Loucy (cell line): ENCODE results near the gene GOLGA8T.
"Not testable (repeated sequence)": the region's sequence is repeated elsewhere in the genome, so short reads cannot be mapped to it uniquely, and the experiment has no call there.

Experiments
- CTCF ChIP-seq: fragments of 200-600 bp; sonication (generic); conservative IDR thresholded peaks from 2 replicates; pipeline ENCODE4 v1.5.1; 2014; ENCODE audit warnings: mild to moderate bottlenecking, antibody characterized with exemption, low read length
- EZH2phosphoT487 ChIP-seq: fragments of 200-600 bp; IDR thresholded peaks from 2 replicates; pipeline ENCODE4 v1.6.1; 2018; ENCODE audit warnings: antibody characterized with exemption, mild to moderate bottlenecking, moderate library complexity, borderline replicate concordance

GRCh38 chr15:30175291-30175690 lies 40.4 kb downstream of the GOLGA8T start:
- not testable (repeated sequence) for TF ChIP-seq CTCF, EZH2phosphoT487
